CD14-positive monocyte (primary cell): Measurements from ENCODE around the gene DACT2. TPM values are rescaled to one million over a fixed set of nuclear protein-coding genes. Genes with fewer than 3 reads are reported as not detected.

Source experiments
- DNase-seq, 3 donors: peaks; one replicate each; pipeline ENCODE4 v3.0.0-alpha.2; 2011 to 2022
- H2AFZ ChIP-seq: 2 replicates; pipeline ENCODE4 v1.6.0; 2012; ENCODE audit warnings: mild to moderate bottlenecking, low read depth, low read length, inconsistent platforms; ENCODE audit not compliant: insufficient read depth, poor library complexity, severe bottlenecking
- H3K27ac ChIP-seq, 2 donors: 1 replicate in 1 of 2; 2 replicates in 1 of 2; pipeline ENCODE4 v1.5.1; 2012 to 2013; ENCODE audit warnings: low read length in 2 of 2, control low read depth in 1 of 2, inconsistent platforms in 1 of 2, low read depth in 1 of 2, mild to moderate bottlenecking in 1 of 2
- H3K27me3 ChIP-seq, 2 donors: one replicate each; pipeline versions ENCODE4 v1.6.0 to v1.6.1; 2011 to 2013; ENCODE audit warnings: low read length in 2 of 2; ENCODE audit not compliant: control insufficient read depth in 2 of 2, insufficient read depth in 2 of 2
- H3K36me3 ChIP-seq, 2 donors: replicated peaks in 1 of 2; 1 replicate in 1 of 2; 2 replicates in 1 of 2; pipeline versions ENCODE4 v1.5.1 to v1.6.1; 2012 to 2013; ENCODE audit warnings: low read length in 2 of 2, control low read depth in 1 of 2, inconsistent platforms in 1 of 2, mild to moderate bottlenecking in 1 of 2; ENCODE audit not compliant: insufficient read depth in 2 of 2, control insufficient read depth in 1 of 2
- H3K4me1 ChIP-seq, 2 donors: 1 replicate in 1 of 2; 2 replicates in 1 of 2; pipeline versions ENCODE4 v1.5.1 to v1.6.1; 2012 to 2013; ENCODE audit warnings: low read length in 2 of 2, control low read depth in 1 of 2, inconsistent platforms in 1 of 2, mild to moderate bottlenecking in 1 of 2, moderate library complexity in 1 of 2; ENCODE audit not compliant: insufficient read depth in 2 of 2, control insufficient read depth in 1 of 2
- H3K4me2 ChIP-seq: replicated peaks from 2 replicates; pipeline ENCODE3; 2012; ENCODE audit warnings: low read length, moderate library complexity, mild to moderate bottlenecking; ENCODE audit not compliant: poor library complexity, severe bottlenecking; ENCODE audit errors: extremely low read depth
- H3K4me3 ChIP-seq, 3 experiments: fragments of 200-600 bp in 1 of 3; sonication (generic) in 1 of 3; replicated peaks in 1 of 3; 1 replicate in 2 of 3; 2 replicates in 1 of 3; pipeline ENCODE4 v1.5.1; 2011 to 2013; ENCODE audit warnings: low read length in 3 of 3, mild to moderate bottlenecking in 3 of 3, control low read depth in 2 of 3, low read depth in 2 of 3, inconsistent platforms in 1 of 3, moderate library complexity in 1 of 3
- H3K79me2 ChIP-seq: 2 replicates; pipeline ENCODE4 v1.6.0; 2012; ENCODE audit warnings: mild to moderate bottlenecking, control low read depth, inconsistent platforms, low read length, moderate library complexity; ENCODE audit not compliant: insufficient read depth
- H3K9ac ChIP-seq: 2 replicates; pipeline ENCODE4 v1.6.0; 2017; ENCODE audit warnings: low read length, mild to moderate bottlenecking; ENCODE audit not compliant: insufficient read depth, poor library complexity, severe bottlenecking
- H3K9me3 ChIP-seq, 2 donors: replicated peaks in 1 of 2; 1 replicate in 1 of 2; 2 replicates in 1 of 2; pipeline versions ENCODE4 v1.5.1 to v1.6.1; 2012 to 2013; ENCODE audit warnings: low read length in 2 of 2, control low read depth in 1 of 2; ENCODE audit not compliant: control insufficient read depth in 1 of 2, insufficient read depth in 1 of 2
- H4K20me1 ChIP-seq: 2 replicates; pipeline ENCODE4 v1.6.0; 2012; ENCODE audit warnings: mild to moderate bottlenecking, low read length, control low read depth, moderate library complexity; ENCODE audit not compliant: insufficient read depth
- H3K27ac Mint-ChIP-seq, 7 donors: one replicate each; pipeline ENCODE4 v1.8.0; 2020; ENCODE audit warnings: mild to moderate bottlenecking in 7 of 7, mixed read lengths in 7 of 7, moderate library complexity in 6 of 7, inconsistent platforms in 2 of 7
- H3K27me3 Mint-ChIP-seq, 3 donors: one replicate each; pipeline ENCODE4 v1.8.0; 2021 to 2022; ENCODE audit warnings: low read depth in 3 of 3, mild to moderate bottlenecking in 3 of 3, mixed read lengths in 3 of 3, moderate library complexity in 3 of 3, inconsistent platforms in 1 of 3
- H3K36me3 Mint-ChIP-seq, 2 donors: one replicate each; pipeline ENCODE4 v1.8.0; 2020; ENCODE audit warnings: mixed read lengths in 2 of 2, inconsistent platforms in 1 of 2, mild to moderate bottlenecking in 1 of 2
- H3K4me1 Mint-ChIP-seq: one replicate; pipeline ENCODE4 v1.8.0; 2020; ENCODE audit warnings: mild to moderate bottlenecking, mixed read lengths
- H3K4me3 Mint-ChIP-seq, 2 donors: one replicate each; pipeline ENCODE4 v1.8.0; 2020; ENCODE audit warnings: mild to moderate bottlenecking in 2 of 2, mixed read lengths in 2 of 2, moderate library complexity in 1 of 2
- H3K9me3 Mint-ChIP-seq, 7 donors: one replicate each; pipeline ENCODE4 v1.8.0; 2020 to 2022; ENCODE audit warnings: mixed read lengths in 7 of 7, mild to moderate bottlenecking in 6 of 7, moderate library complexity in 6 of 7, inconsistent platforms in 2 of 7
- CTCF ChIP-seq: fragments of 200-600 bp; IDR thresholded peaks from one replicate; pipeline ENCODE4 v1.8.0; 2022; ENCODE audit warnings: antibody characterized with exemption, mild to moderate bottlenecking
- WGBS: methylation state at CpG from one replicate; pipeline ENCODE4 v1.1.5; 2013; ENCODE audit warnings: missing lambda C conversion rate; ENCODE audit not compliant: insufficient coverage; 5-methylcytosine and 5-hydroxymethylcytosine counted together
- intact Hi-C, 2 donors: fragments of 100-400 bp; cut with micrococcal nuclease; formaldehyde crosslinking; loops; one replicate each; pipeline versions ENCODE4 v1.15.0 to v1.15.1; 2023
- polyA plus RNA-seq, 3 donors: library from polyadenylated mRNA; depleted of rRNA in 1 of 3; unstranded in 2 of 3; stranded (reverse) in 1 of 3; fragments of 300-500 nt in 2 of 3; fragments of >200 nt in 1 of 3; fragmentation: Illumina TruSeq in 2 of 3; gene quantifications; 1 replicate in 2 of 3; 2 replicates in 1 of 3; pipeline ENCODE4 v1.2.3, GENCODE V29; 2012 to 2021

DACT2 gene
- polyA plus RNA-seq, 3 donors = not detected

- Histone ChIP-seq H3K36me3 (no peaks in the 10 kb centered on the region), H3K4me1 (no peaks in the 10 kb centered on the region), H3K27ac (no peak overlapping the region), H3K9me3 (peaks cover 0 to 6% of the 10 kb centered on the region in 2 donors), H3K4me3 (no peak overlapping the region), H3K79me2 (no peaks in the 10 kb centered on the region), H4K20me1 (no peaks in the 10 kb centered on the region), H2AFZ (no peak overlapping the region), H3K9ac (no peak overlapping the region), H3K27me3 (no peaks in the 10 kb centered on the region), H3K4me2 (no peak overlapping the region)
- Mint-ChIP-seq H3K4me1 (no peaks in the 10 kb centered on the region), H3K9me3 (peaks cover 0 to 6% (median 0%) of the 10 kb centered on the region in 7 donors), H3K36me3 (no peaks in the 10 kb centered on the region), H3K27me3 (peaks cover 1 to 5% (median 4%) of the 10 kb centered on the region in 3 donors), H3K27ac (peak overlapping the region in 1 of 7 donors; percentile 37), H3K4me3 (no peak overlapping the region)
- TF ChIP-seq CTCF = no peak
- 93% methylated on average over 14 of the region's 26 CpGs for WGBS
- no peak for DNase-seq
- intact Hi-C loops = no loop called here
These were observed 25.7 kb downstream of the DACT2 start for GRCh38 chr6:168293636-168294530.

GRCh38 chr6:168292826-168293225 is 26.8 kb downstream of the DACT2 start:
- peaks cover 1 to 5% (median 4%) of the 10 kb centered on the region in 3 donors for H3K27me3 Mint-ChIP-seq
- H3K4me3 Mint-ChIP-seq = no peak overlapping the region
- H3K27ac ChIP-seq = no peak overlapping the region
- intact Hi-C loops = no loop called here
- H3K4me3 ChIP-seq = no peak overlapping the region
- DNase-seq = no peak
- TF ChIP-seq CTCF = no peak
- WGBS = no CpG with 5 or more reads among the region's 4 CpGs
- no peak overlapping the region for H3K9ac ChIP-seq
- H3K27ac Mint-ChIP-seq = no peak overlapping the region
- no peaks in the 10 kb centered on the region for H3K4me1 ChIP-seq
- H2AFZ ChIP-seq = no peak overlapping the region
- no peaks in the 10 kb centered on the region for H3K36me3 Mint-ChIP-seq
- H3K9me3 Mint-ChIP-seq = peaks cover 0 to 8% (median 0%) of the 10 kb centered on the region in 7 donors
- H3K79me2 ChIP-seq = no peaks in the 10 kb centered on the region
- H4K20me1 ChIP-seq = no peaks in the 10 kb centered on the region
- no peaks in the 10 kb centered on the region for H3K36me3 ChIP-seq
- H3K9me3 ChIP-seq = peaks cover 0 to 6% of the 10 kb centered on the region in 2 donors
- H3K27me3 ChIP-seq = no peaks in the 10 kb centered on the region
- no peak overlapping the region for H3K4me2 ChIP-seq
- H3K4me1 Mint-ChIP-seq = no peaks in the 10 kb centered on the region
